K562 (cell line): ENCODE results near the gene CDK5R2. TPM values are rescaled to one million over a fixed set of nuclear protein-coding genes. Genes with fewer than 3 reads are reported as not detected.

ENCODE experiments used
- ATAC-seq: fragments of 200-7000 bp; cut with Tn5 transposase; 3 replicates; pipeline ENCODE4 v1.9.1; 2020; ENCODE audit warnings: moderate library complexity
- BruUV-seq: library from RNA; stranded (reverse); fragments of 400-500 nt; replicated peaks from 2 replicates; lab custom pipeline; 2021; lab: Mats Ljungman, UMichigan
- CTCF ChIA-PET: fragments of 300-600 bp; formaldehyde crosslinking; extraction: SDS; loops from one replicate; lab custom pipeline; 2021; ENCODE audit warnings: low intra/inter-chr PET ratio; lab: Yijun Ruan, JAX
- POLR2A ChIA-PET: fragments of 300-600, 350-650 bp; sonication (Branson Sonifier 250); formaldehyde crosslinking; extraction: SDS; loops from one replicate; lab custom pipeline; 2021; ENCODE audit warnings: antibody characterized with exemption, inconsistent platforms; lab: Yijun Ruan, JAX
- DNase-seq, 4 experiments: peaks; one replicate each; pipeline versions ENCODE4 v3.0.0 to v3.0.0-alpha.2; 2011 to 2018; ENCODE audit warnings: low spot score in 3 of 4, mixed read lengths in 3 of 4; ENCODE audit errors: extremely low read depth in 1 of 4
- FAIRE-seq: peaks from 2 replicates; lab custom pipeline; 2011; peaks lifted over from hg19 to GRCh38; lab: Jason Lieb, UNC
- H2AFZ ChIP-seq: 2 replicates; pipeline ENCODE4 v1.6.0; 2011; ENCODE audit warnings: low read depth, low read length, control low read depth, inconsistent platforms
- H3K27ac ChIP-seq: fragments of 200-600 bp; 3 replicates; pipeline ENCODE4 v1.8.0; 2011; ENCODE audit warnings: low read depth, mild to moderate bottlenecking, control low read depth, inconsistent platforms, low read length, moderate library complexity, mixed read lengths; ENCODE audit errors: extremely low read depth
- H3K27me3 ChIP-seq, 2 experiments: fragments of 300-600 bp in 1 of 2; 2 replicates in 1 of 2; 3 replicates in 1 of 2; pipeline versions ENCODE4 v1.6.0 to v1.8.0; 2011; ENCODE audit warnings: inconsistent platforms in 2 of 2, low read length in 2 of 2, mild to moderate bottlenecking in 1 of 2, mixed read lengths in 1 of 2, moderate library complexity in 1 of 2; ENCODE audit not compliant: control insufficient read depth in 2 of 2, insufficient read depth in 2 of 2
- H3K36me3 ChIP-seq: fragments of 300-600 bp; 3 replicates; pipeline ENCODE4 v1.8.0; 2011; ENCODE audit warnings: mild to moderate bottlenecking, low read length, inconsistent platforms; ENCODE audit not compliant: control insufficient read depth, insufficient read depth
- H3K4me1 ChIP-seq, 2 experiments: fragments of 200-600 bp in 1 of 2; replicated peaks in 1 of 2; 2 replicates in 1 of 2; 3 replicates in 1 of 2; pipeline versions ENCODE4 v1.5.1 to v1.8.0; 2011; ENCODE audit warnings: inconsistent platforms in 2 of 2, low read length in 2 of 2, mild to moderate bottlenecking in 1 of 2, mixed read lengths in 1 of 2, moderate library complexity in 1 of 2; ENCODE audit not compliant: control insufficient read depth in 2 of 2, insufficient read depth in 2 of 2
- H3K4me2 ChIP-seq: 2 replicates; pipeline ENCODE4 v1.6.1; 2011; ENCODE audit warnings: low read length, control low read depth, inconsistent platforms, mixed read lengths; ENCODE audit not compliant: insufficient read depth
- H3K4me3 ChIP-seq: fragments of 200-600 bp; sonication (generic), shearing (Covaris generic); 2 replicates; pipeline ENCODE4 v1.5.1; 2016; ENCODE audit warnings: control low read depth, inconsistent platforms
- H3K79me2 ChIP-seq: fragments of 200-600 bp; 3 replicates; pipeline ENCODE4 v1.8.0; 2011; ENCODE audit warnings: low read length, inconsistent platforms; ENCODE audit not compliant: control insufficient read depth, insufficient read depth
- H3K9ac ChIP-seq, 2 experiments: 2 replicates each; pipeline versions ENCODE4 v1.6.0 to v1.6.1; 2011; ENCODE audit warnings: low read depth in 2 of 2, low read length in 2 of 2, control low read depth in 1 of 2, inconsistent platforms in 1 of 2, mild to moderate bottlenecking in 1 of 2, mixed read lengths in 1 of 2; ENCODE audit not compliant: insufficient read depth in 1 of 2
- H3K9me1 ChIP-seq: one replicate; pipeline ENCODE4 v1.6.0; 2011; ENCODE audit warnings: inconsistent platforms, mild to moderate bottlenecking, low read length, moderate library complexity; ENCODE audit not compliant: control insufficient read depth, insufficient read depth
- H3K9me3 ChIP-seq: replicated peaks from 2 replicates; pipeline ENCODE4 v1.5.1; 2011; ENCODE audit warnings: low read depth, low read length, inconsistent platforms; ENCODE audit not compliant: control insufficient read depth, insufficient read depth
- H4K20me1 ChIP-seq: replicated peaks from 2 replicates; pipeline ENCODE4 v1.6.1; 2011; ENCODE audit warnings: low read length, inconsistent platforms, mixed read lengths; ENCODE audit not compliant: control insufficient read depth, insufficient read depth
- ARNT ChIP-seq, 2 experiments: fragments of 450-650 bp; IDR thresholded peaks; 2 replicates each; pipeline ENCODE4 v1.6.1; 2016; ENCODE audit warnings: mild to moderate bottlenecking in 1 of 2
- CBFA2T3 ChIP-seq: fragments of 450-650 bp; IDR thresholded peaks from 2 replicates; pipeline ENCODE4 v1.6.1; 2017
- EGR1 ChIP-seq: fragments of 450-650 bp; conservative IDR thresholded peaks from 2 replicates; pipeline ENCODE4 v1.6.1; 2017; ENCODE audit warnings: mild to moderate bottlenecking
- FOXA3 ChIP-seq, 2 experiments: fragments of 450-650 bp in 1 of 2; sonication (generic) in 1 of 2; formaldehyde crosslinking; IDR thresholded peaks in 1 of 2; conservative IDR thresholded peaks in 1 of 2; 2 replicates each; pipeline versions ENCODE4 v1.4.0 to v1.8.0; 2020 to 2022; ENCODE audit warnings: mild to moderate bottlenecking in 2 of 2, missing genetic modification reagents in 1 of 2
- ILF3 ChIP-seq: fragments of 450-650 bp; IDR thresholded peaks from 2 replicates; pipeline ENCODE4 v1.6.1; 2018; ENCODE audit warnings: antibody characterized with exemption, mild to moderate bottlenecking, moderate library complexity, borderline replicate concordance
- RFX5 ChIP-seq: IDR thresholded peaks from 2 replicates; pipeline ENCODE4 v1.6.1; 2011; ENCODE audit warnings: low read depth, mild to moderate bottlenecking, improper control_type of control experiment, low read length
- ZNF146 ChIP-seq: IDR thresholded peaks from one replicate; pipeline ENCODE4 v1.6.1; 2018; ENCODE audit warnings: missing compliant biosample characterization; ENCODE audit not compliant: unreplicated experiment
- ZNF311 ChIP-seq: fragments of 250-450 bp; sonication (Bioruptor Pico); IDR thresholded peaks from 2 replicates; pipeline ENCODE4 v1.4.0; 2020; ENCODE audit warnings: mild to moderate bottlenecking, moderate library complexity
- ZNF717 ChIP-seq: fragments of 250-450 bp; sonication (Bioruptor Pico); IDR thresholded peaks from 2 replicates; pipeline ENCODE4 v1.5.0; 2021
- ZNF764 ChIP-seq: fragments of 250-450 bp; sonication (Bioruptor Pico); IDR thresholded peaks from 2 replicates; pipeline ENCODE4 v1.4.0; 2020; ENCODE audit warnings: low read depth, mild to moderate bottlenecking, moderate library complexity
- WGBS: fragments of 100-300 bp; shearing (Covaris generic); methylation state at CpG from one replicate; pipeline ENCODE4 v1.1.6; 2016; ENCODE audit warnings: low coverage, mixed read lengths; ENCODE audit not compliant: insufficient coverage; ENCODE audit errors: missing lambda C conversion rate; 5-methylcytosine and 5-hydroxymethylcytosine counted together
- in situ Hi-C: fragments of 300-500 bp; cut with MboI; formaldehyde crosslinking; loops from 4 replicates; pipeline ENCODE4 v1.15.0; 2018; ENCODE audit warnings: inconsistent platforms, mixed read lengths
- intact Hi-C: fragments of 100-400 bp; cut with micrococcal nuclease; formaldehyde crosslinking; loops from 2 replicates; pipeline ENCODE4 v1.14.2; 2022
- polyA plus RNA-seq, 8 experiments: library from polyadenylated mRNA; depleted of rRNA in 4 of 8; stranded (reverse) in 5 of 8; unstranded in 3 of 8; fragments of >200 nt; fragmentation: Nextera tagmentation in 2 of 8; fragmentation: Illumina TruSeq in 1 of 8; extraction: Ambion mirVana in 2 of 8; extraction: Trizol in 1 of 8; gene quantifications; 2 replicates each; pipeline versions ENCODE4 v1.2.1 to v1.2.3, GENCODE V29; 2011 to 2014; ENCODE audit warnings: inconsistent platforms in 1 of 8, missing spikeins in 1 of 8
- total RNA-seq, 7 experiments: library from RNA; depleted of rRNA in 6 of 7; stranded (reverse); fragments of >200 nt in 6 of 7; fragmentation: Illumina TruSeq in 2 of 7; extraction: Trizol in 2 of 7; gene quantifications; 2 replicates each; pipeline versions ENCODE4 v1.2.1 to v1.2.3, GENCODE V29; 2011 to 2021; ENCODE audit warnings: low replicate concordance in 1 of 7
- TF ChIP-seq, protein P1 (sequence below): fragments of 450-650 bp; formaldehyde crosslinking; IDR thresholded peaks from 2 replicates; pipeline ENCODE4 v1.4.0; 2020; ENCODE audit warnings: mild to moderate bottlenecking
- TF ChIP-seq, protein P2 (sequence below): sonication (generic); formaldehyde crosslinking; IDR thresholded peaks from 2 replicates; pipeline ENCODE4 v1.8.0; 2022; ENCODE audit warnings: missing genetic modification reagents, mild to moderate bottlenecking, borderline replicate concordance

CDK5R2 gene
- total and polyA plus RNA-seq, 9 of the 15 experiments (the other 6 are each of a cell fraction or from before 2014, with no cell fraction given) = 0.09 TPM; not detected in 8

DNA sequence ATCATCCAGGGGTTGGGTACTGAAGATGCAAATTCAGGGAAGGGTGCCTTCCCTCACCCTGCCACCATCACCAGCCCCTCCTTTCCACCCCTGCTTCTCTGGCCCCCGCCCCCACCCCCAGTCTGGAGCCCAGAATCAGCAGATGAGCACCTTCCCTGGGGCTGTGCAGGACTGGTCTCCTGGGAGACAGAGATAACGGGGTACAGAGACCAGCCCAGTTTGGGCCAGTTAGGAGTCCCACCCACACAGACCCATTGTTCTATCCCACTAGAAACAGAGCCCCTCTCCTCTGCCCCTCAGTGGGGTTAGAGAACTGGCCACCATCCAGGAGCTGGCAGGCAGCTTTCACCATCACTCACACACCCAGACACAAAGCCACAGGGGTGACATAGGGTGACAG is 38.3 kb downstream of the CDK5R2 start:
- H3K4me1 ChIP-seq = peaks cover 12 to 46% of the 10 kb centered on the region in 2 experiments
- H3K9ac ChIP-seq = no peak overlapping the region
- 0% methylated on average over 1 of the region's 2 CpGs for WGBS
- H3K79me2 ChIP-seq = no peaks in the 10 kb centered on the region
- FAIRE-seq = no peak
- TF ChIP-seq RFX5 = no peak
- 0 out of 2 replicates have a peak, but pooled peaks have one; percentile 14 for TF ChIP-seq CBFA2T3
- no peaks in the 10 kb centered on the region for H4K20me1 ChIP-seq
- no peak for ATAC-seq
- H3K9me1 ChIP-seq = no peaks in the 10 kb centered on the region
- no TSS peak for BruUV-seq
- peak; percentile 26 to 34 (median 33) for DNase-seq
- no peaks in the 10 kb centered on the region for H3K36me3 ChIP-seq
- intact Hi-C loops = no loop called here
- H3K4me3 ChIP-seq = no peak overlapping the region
- H3K4me2 ChIP-seq = no peak overlapping the region
- no peak overlapping the region for H2AFZ ChIP-seq
- ChIA-PET CTCF (interaction anchor here (0.6 kb wide), 1 partner anchor 121 kb away, joined by 3 read pairs; no protein-coding TSS in a partner anchor), POLR2A (no interaction called here)
- H3K9me3 ChIP-seq = no peaks in the 10 kb centered on the region
- peaks cover 0 to 34% of the 10 kb centered on the region in 2 experiments; a peak in 3 of 5 replicates for H3K27me3 ChIP-seq
- in situ Hi-C loops = no loop called here
- no peak overlapping the region for H3K27ac ChIP-seq

DNA sequence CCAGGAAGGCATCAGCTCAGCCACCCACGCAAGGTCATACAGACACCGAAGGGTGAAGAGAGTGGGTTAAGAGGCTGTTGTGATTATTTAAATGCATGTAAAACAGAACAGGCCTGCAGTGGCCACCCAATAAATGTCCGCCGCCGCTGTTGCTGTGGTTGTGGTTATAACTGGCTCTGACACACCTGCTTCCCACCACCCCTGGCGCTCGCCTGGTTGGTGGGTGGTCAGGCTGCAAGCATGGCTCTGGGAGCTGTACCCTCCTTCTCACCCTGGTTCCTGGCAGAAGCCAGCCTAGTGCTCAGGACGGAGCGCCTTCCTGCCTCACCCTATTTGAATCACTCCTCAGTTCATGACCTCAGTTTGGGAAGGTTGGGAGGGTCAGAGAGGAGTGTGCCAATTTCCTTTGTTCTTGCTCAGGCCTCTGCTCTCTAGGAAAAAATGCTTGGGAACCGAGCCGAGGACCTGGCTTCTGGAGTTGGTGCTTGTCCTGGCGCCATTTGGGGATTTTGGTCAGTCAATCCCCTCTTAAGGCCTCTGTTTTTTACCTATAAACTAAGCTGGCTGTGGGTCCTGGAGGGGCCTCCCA is 39.0 kb downstream of the CDK5R2 start:
- intact Hi-C loops (no loop called here), in situ Hi-C loops (no loop called here)
- CTCF ChIA-PET = interaction anchor here (0.5 to 0.6 kb wide), 3 partner anchors 23 to 139 kb away, joined by 3 read pairs; partner anchors contain the start of gene WNT6
- no peaks in the 10 kb centered on the region for H4K20me1 ChIP-seq
- H3K9me1 ChIP-seq = no peaks in the 10 kb centered on the region
- H3K4me2 ChIP-seq = no peak overlapping the region; the same call in 1 of the 2 replicates
- no TSS peak for BruUV-seq
- H3K9me3 ChIP-seq = no peaks in the 10 kb centered on the region
- no peak for FAIRE-seq
- POLR2A ChIA-PET = no interaction called here
- no peak for DNase-seq
- H3K27me3 ChIP-seq = peaks cover 0 to 34% of the 10 kb centered on the region in 2 experiments; a peak in 3 of 5 replicates
- no peak overlapping the region for H3K4me3 ChIP-seq
- WGBS = 36% methylated on average over 5 of the region's 12 CpGs
- H3K4me1 ChIP-seq = peaks cover 12 to 44% of the 10 kb centered on the region in 2 experiments
- H3K36me3 ChIP-seq = no peaks in the 10 kb centered on the region
- no peak overlapping the region for H3K9ac ChIP-seq
- H3K27ac ChIP-seq = no peak overlapping the region
- no peak for ATAC-seq
- H3K79me2 ChIP-seq = no peaks in the 10 kb centered on the region
- H2AFZ ChIP-seq = no peak overlapping the region
- TF ChIP-seq ZNF146 (CRISPR knock-in tag) (no peak), ILF3 (no peak), ARNT (IDR thresholded peaks at IDR 0.05) (no peak), ZNF717 (CRISPR knock-in tag) (no peak), ZNF764 (CRISPR knock-in tag) (no peak), ZNF311 (CRISPR knock-in tag) (no peak), FOXA3 (CRISPR knock-in tag; conservative IDR thresholded peaks at IDR 0.05 in 1 of 2, IDR thresholded peaks at IDR 0.05 in 1 of 2) (no peak), EGR1 (0 out of 2 replicates have a peak, but pooled peaks have one; percentile 35)
- TF ChIP-seq, protein P1, sequence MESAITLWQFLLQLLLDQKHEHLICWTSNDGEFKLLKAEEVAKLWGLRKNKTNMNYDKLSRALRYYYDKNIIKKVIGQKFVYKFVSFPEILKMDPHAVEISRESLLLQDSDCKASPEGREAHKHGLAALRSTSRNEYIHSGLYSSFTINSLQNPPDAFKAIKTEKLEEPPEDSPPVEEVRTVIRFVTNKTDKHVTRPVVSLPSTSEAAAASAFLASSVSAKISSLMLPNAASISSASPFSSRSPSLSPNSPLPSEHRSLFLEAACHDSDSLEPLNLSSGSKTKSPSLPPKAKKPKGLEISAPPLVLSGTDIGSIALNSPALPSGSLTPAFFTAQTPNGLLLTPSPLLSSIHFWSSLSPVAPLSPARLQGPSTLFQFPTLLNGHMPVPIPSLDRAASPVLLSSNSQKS (CRISPR knock-in tag) = no peak
- TF ChIP-seq, protein P2, sequence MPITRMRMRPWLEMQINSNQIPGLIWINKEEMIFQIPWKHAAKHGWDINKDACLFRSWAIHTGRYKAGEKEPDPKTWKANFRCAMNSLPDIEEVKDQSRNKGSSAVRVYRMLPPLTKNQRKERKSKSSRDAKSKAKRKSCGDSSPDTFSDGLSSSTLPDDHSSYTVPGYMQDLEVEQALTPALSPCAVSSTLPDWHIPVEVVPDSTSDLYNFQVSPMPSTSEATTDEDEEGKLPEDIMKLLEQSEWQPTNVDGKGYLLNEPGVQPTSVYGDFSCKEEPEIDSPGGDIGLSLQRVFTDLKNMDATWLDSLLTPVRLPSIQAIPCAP (CRISPR knock-in tag) = no peak
